HepG2 (cell line): ENCODE results near the gene TRABD. TPM values are rescaled to one million over a fixed set of nuclear protein-coding genes. Genes with fewer than 3 reads are reported as not detected.
A peak's percentile ranks its signal among the peaks of the same experiment; 100 is the strongest.

ENCODE experiments used
- ATAC-seq: fragments of 200-7000 bp; cut with Tn5 transposase; 3 replicates; pipeline ENCODE4 v1.9.1; 2020; ENCODE audit warnings: mild to moderate bottlenecking, moderate library complexity
- BruUV-seq: library from RNA; stranded (reverse); fragments of 400-500 nt; replicated peaks from 2 replicates; lab custom pipeline; 2021; lab: Mats Ljungman, UMichigan
- CTCF ChIA-PET: fragments of 300-600 bp; formaldehyde crosslinking; extraction: SDS; loops from one replicate; lab custom pipeline; 2021; ENCODE audit warnings: low total read pairs, inconsistent platforms, low intra/inter-chr PET ratio; lab: Yijun Ruan, JAX
- POLR2A ChIA-PET: fragments of 350-600 bp; sonication (Branson Sonifier 250); formaldehyde crosslinking; loops from one replicate; lab custom pipeline; 2020; ENCODE audit warnings: antibody characterized with exemption, inconsistent platforms; lab: Yijun Ruan, JAX
- DNase-seq: peaks from one replicate; pipeline ENCODE4 v3.0.0-alpha.2; 2015; ENCODE audit warnings: low spot score
- FAIRE-seq: peaks from 3 replicates; lab custom pipeline; 2011; peaks lifted over from hg19 to GRCh38; lab: Jason Lieb, UNC
- H2AFZ ChIP-seq: one replicate; pipeline ENCODE4 v1.6.1; 2011; ENCODE audit warnings: low read length, inconsistent platforms
- H3K27ac ChIP-seq: fragments of 300-600 bp; 3 replicates; pipeline ENCODE4 v1.8.0; 2011; ENCODE audit warnings: mixed run types, mild to moderate bottlenecking, mixed read lengths, low read length, inconsistent platforms; ENCODE audit not compliant: insufficient read depth; ENCODE audit errors: extremely low read length
- H3K27me3 ChIP-seq, 2 experiments: fragments of 200-600 bp in 1 of 2; 2 replicates in 1 of 2; 3 replicates in 1 of 2; pipeline versions ENCODE4 v1.6.0 to v1.8.0; 2011; ENCODE audit warnings: low read length in 2 of 2, mild to moderate bottlenecking in 2 of 2, moderate library complexity in 2 of 2, inconsistent platforms in 1 of 2; ENCODE audit not compliant: insufficient read depth in 2 of 2, control insufficient read depth in 1 of 2
- H3K36me3 ChIP-seq, 2 experiments: fragments of 200-600 bp in 1 of 2; replicated peaks in 1 of 2; 2 replicates in 1 of 2; 3 replicates in 1 of 2; pipeline versions ENCODE4 v1.5.1 to v1.8.0; 2011; ENCODE audit warnings: low read length in 2 of 2, inconsistent platforms in 1 of 2; ENCODE audit not compliant: insufficient read depth in 2 of 2, control insufficient read depth in 1 of 2
- H3K4me1 ChIP-seq: 2 replicates; pipeline ENCODE4 v1.5.1; 2012; ENCODE audit warnings: low read length, inconsistent platforms; ENCODE audit not compliant: insufficient read depth
- H3K4me2 ChIP-seq: 2 replicates; pipeline ENCODE4 v1.6.0; 2011; ENCODE audit warnings: low read depth, low read length, inconsistent platforms
- H3K4me3 ChIP-seq, 3 experiments: fragments of 200-600 bp in 1 of 3; sonication (generic), shearing (Covaris generic) in 1 of 3; replicated peaks in 1 of 3; 2 replicates each; pipeline ENCODE4 v1.5.1; 2011 to 2016; ENCODE audit warnings: low read length in 3 of 3, inconsistent platforms in 2 of 3, low read depth in 2 of 3, mild to moderate bottlenecking in 2 of 3, control low read depth in 1 of 3, mixed read lengths in 1 of 3; ENCODE audit not compliant: insufficient read depth in 1 of 3
- H3K79me2 ChIP-seq: one replicate; pipeline ENCODE4 v1.6.1; 2011; ENCODE audit warnings: low read length, inconsistent platforms; ENCODE audit not compliant: insufficient read depth
- H3K9ac ChIP-seq: 2 replicates; pipeline ENCODE4 v1.6.0; 2011; ENCODE audit warnings: mild to moderate bottlenecking, low read depth, low read length, inconsistent platforms; ENCODE audit not compliant: insufficient read depth
- H3K9me3 ChIP-seq: 2 replicates; pipeline ENCODE4 v1.5.1; 2012; ENCODE audit warnings: mild to moderate bottlenecking, low read length
- H4K20me1 ChIP-seq: 2 replicates; pipeline ENCODE4 v1.6.0; 2011; ENCODE audit warnings: inconsistent platforms, mild to moderate bottlenecking, low read length, moderate library complexity; ENCODE audit not compliant: insufficient read depth
- KAT7 ChIP-seq: IDR thresholded peaks from 2 replicates; pipeline ENCODE4 v1.6.1; 2018; ENCODE audit warnings: borderline replicate concordance, missing compliant biosample characterization
- MYPOP ChIP-seq: sonication (generic); formaldehyde crosslinking; IDR thresholded peaks from 2 replicates; pipeline ENCODE4 v1.8.1; 2023; ENCODE audit warnings: mild to moderate bottlenecking, moderate library complexity, missing genetic modification reagents
- PHF8 ChIP-seq: sonication (generic); formaldehyde crosslinking; IDR thresholded peaks from 2 replicates; pipeline ENCODE4 v1.5.0; 2020; ENCODE audit warnings: missing genetic modification reagents
- TRAFD1 ChIP-seq: sonication (generic); formaldehyde crosslinking; IDR thresholded peaks from 2 replicates; pipeline ENCODE4 v1.5.1; 2020; ENCODE audit warnings: missing genetic modification reagents, mild to moderate bottlenecking, borderline replicate concordance
- ZKSCAN5 ChIP-seq: sonication (generic); formaldehyde crosslinking; IDR thresholded peaks from 2 replicates; pipeline ENCODE4 v1.5.1; 2020; ENCODE audit warnings: mild to moderate bottlenecking, missing genetic modification reagents
- WGBS: methylation state at CpG from one replicate; pipeline ENCODE4 v1.1.6; 2017; ENCODE audit warnings: low lambda C conversion rate; 5-methylcytosine and 5-hydroxymethylcytosine counted together
- in situ Hi-C: cut with HindIII; loops from 2 replicates; pipeline ENCODE4 v1.10.0; 2017; ENCODE audit warnings: low pct_unique_long_range_greater_than_20kb; ENCODE audit not compliant: extremely low pct_ligation_motif_present
- intact Hi-C: fragments of 100-400 bp; cut with micrococcal nuclease; formaldehyde crosslinking; loops from one replicate; pipeline ENCODE4 v1.10.0; 2022; ENCODE audit not compliant: unreplicated experiment
- polyA plus RNA-seq, 8 experiments: library from polyadenylated mRNA; depleted of rRNA in 3 of 8; stranded (reverse) in 7 of 8; unstranded in 1 of 8; fragments of >200 nt; fragmentation: Illumina TruSeq in 4 of 8; extraction: Trizol in 4 of 8; gene quantifications; 2 replicates each; pipeline versions ENCODE4 v1.2.1 to v1.2.3, GENCODE V29; 2011 to 2016; ENCODE audit warnings: low read depth in 4 of 8, missing spikeins in 1 of 8, mixed read lengths in 1 of 8; ENCODE audit not compliant: insufficient read depth in 1 of 8
- total RNA-seq, 5 experiments: library from RNA; depleted of rRNA; stranded (reverse); fragments of >200 nt; fragmentation: Illumina TruSeq; extraction: Trizol; gene quantifications; 2 replicates each; pipeline ENCODE4 v1.2.3, GENCODE V29; 2016; ENCODE audit warnings: low read depth in 1 of 5

Gene TRABD
- total and polyA plus RNA-seq, 2 of the 13 experiments (the other 11 are each of a cell fraction or from before 2014, with no cell fraction given), result 21.5 to 28.9 TPM

GRCh38 chr22:50151571-50152537 lies 33.9 kb upstream of the TRABD start (continued):
- TF ChIP-seq TRAFD1 (0 out of 2 replicates have a peak, but pooled peaks have one; percentile 58), PHF8 (peak; percentile 51)

GRCh38 chr22:50153056-50153755 lies 32.5 kb upstream of the TRABD start:
- Histone ChIP-seq H3K79me2 (no peaks in the 10 kb centered on the region), H3K27ac (no peak overlapping the region), H3K4me3 (no peak overlapping the region), H3K4me1 (peaks cover 33% of the 10 kb centered on the region), H3K9me3 (no peaks in the 10 kb centered on the region), H3K4me2 (no peak overlapping the region), H4K20me1 (no peaks in the 10 kb centered on the region), H2AFZ (no peak overlapping the region), H3K36me3 (no peaks in the 10 kb centered on the region), H3K27me3 (peaks cover 1 to 58% of the 10 kb centered on the region in 2 experiments), H3K9ac (no peak overlapping the region)
- ATAC-seq (no peak), DNase-seq (no peak), FAIRE-seq (no peak)
- WGBS, result 51% methylated on average over 13 of the region's 25 CpGs
- TF ChIP-seq ZKSCAN5 (CRISPR knock-in tag) (no peak), MYPOP (CRISPR knock-in tag) (no peak), KAT7 (CRISPR knock-in tag) (no peak)
- POLR2A ChIA-PET, result no interaction called here
- intact Hi-C loops, result no loop called here
- no TSS peak for BruUV-seq
- in situ Hi-C loops, result no loop called here
- CTCF ChIA-PET, result no interaction called here
